Fibroblast of mammary gland (primary cell): ENCODE data around the gene CD40.

Source experiments
- DNase-seq: peaks from one replicate; pipeline ENCODE4 v3.0.0-alpha.2; 2010; ENCODE audit warnings: low read depth
- H3K4me3 ChIP-seq: 2 replicates; pipeline ENCODE4 v1.5.1; 2011; ENCODE audit warnings: low read depth, mild to moderate bottlenecking, low read length, moderate library complexity; ENCODE audit not compliant: control insufficient read depth
- CTCF ChIP-seq: conservative IDR thresholded peaks from 2 replicates; pipeline ENCODE4 v1.5.1; 2011; ENCODE audit warnings: low read depth, low read length, inconsistent platforms; ENCODE audit not compliant: control insufficient read depth, insufficient read depth

The CD40 gene

GRCh38 chr20:46134716-46135115, 16.6 kb downstream of the CD40 start:
- no peak overlapping the region for H3K4me3 ChIP-seq
- no peak for DNase-seq
- no peak for TF ChIP-seq CTCF

- no peak for DNase-seq
- TF ChIP-seq CTCF: no peak
- H3K4me3 ChIP-seq: no peak overlapping the region
Observed at GRCh38 chr20:46135856-46136633, 17.9 kb downstream of the CD40 start.

GRCh38 chr20:46137816-46138215, 19.7 kb downstream of the CD40 start:
- no peak overlapping the region for H3K4me3 ChIP-seq
- TF ChIP-seq CTCF: no peak
- DNase-seq: no peak

- TF ChIP-seq CTCF: no peak
- no peak overlapping the region for H3K4me3 ChIP-seq
- no peak for DNase-seq
Observed at GRCh38 chr20:46139266-46139889, 21.3 kb downstream of the CD40 start.

GRCh38 chr20:46139908-46140482, 21.9 kb downstream of the CD40 start:
- H3K4me3 ChIP-seq: no peak overlapping the region
- DNase-seq: no peak
- no peak for TF ChIP-seq CTCF

GRCh38 chr20:46142124-46142523, 24.0 kb downstream of the CD40 start:
- no peak for DNase-seq
- H3K4me3 ChIP-seq: no peak overlapping the region
- no peak for TF ChIP-seq CTCF
